ENCODE data around the gene DCDC1. TPM values are rescaled to one million over a fixed set of nuclear protein-coding genes. Genes with fewer than 3 reads are reported as not detected.

The DCDC1 gene
- total RNA-seq, 4 donors from 2014 or later = 0.17 TPM; not detected in 3

- no peaks in the 10 kb centered on the region for H3K4me1 ChIP-seq
- 50% methylated on average over 2 of the region's 2 CpGs for WGBS
- H3K27ac ChIP-seq (replicated peaks in 1 of 4) = no peak overlapping the region
- no peaks in the 10 kb centered on the region for H3K27me3 ChIP-seq
- H3K9me3 ChIP-seq = peaks cover 0 to 13% (median 0%) of the 10 kb centered on the region in 4 donors
- no peak for DNase-seq (ENCODE audit: extremely low spot score)
- H3K36me3 ChIP-seq = no peaks in the 10 kb centered on the region
- intact Hi-C loops (cut with DNase I) = no loop called here
- no peak overlapping the region for H3K4me3 ChIP-seq
- TF ChIP-seq CTCF (IDR thresholded peaks at IDR 0.05) (no peak), POLR2AphosphoS5 (IDR thresholded peaks at IDR 0.05) (no peak), EP300 (IDR thresholded peaks at IDR 0.05) (no peak), POLR2A (IDR thresholded peaks at IDR 0.05; ENCODE audit: low read depth) (no peak)
These were observed 31.7 kb downstream of the DCDC1 start for GRCh38 chr11:31337806-31338205.

- Histone ChIP-seq H3K36me3 (no peaks in the 10 kb centered on the region), H3K4me1 (no peaks in the 10 kb centered on the region), H3K27ac (replicated peaks in 1 of 4) (no peak overlapping the region), H3K4me3 (no peak overlapping the region), H3K9me3 (peaks cover 0 to 4% (median 0%) of the 10 kb centered on the region in 4 donors), H3K27me3 (no peaks in the 10 kb centered on the region)
- TF ChIP-seq CTCF (IDR thresholded peaks at IDR 0.05) (no peak), POLR2A (IDR thresholded peaks at IDR 0.05; ENCODE audit: low read depth) (no peak), POLR2AphosphoS5 (IDR thresholded peaks at IDR 0.05) (no peak), EP300 (IDR thresholded peaks at IDR 0.05) (no peak)
- intact Hi-C loops (cut with DNase I) = no loop called here
- no peak for DNase-seq (ENCODE audit: extremely low spot score)
- 90% methylated on average over 6 of the region's 6 CpGs for WGBS
These were observed 40.8 kb downstream of the DCDC1 start for GRCh38 chr11:31328697-31329096.

GRCh38 chr11:31327417-31327816 lies 42.1 kb downstream of the DCDC1 start:
- 91% methylated on average over 3 of the region's 3 CpGs for WGBS
- Histone ChIP-seq H3K4me3 (no peak overlapping the region), H3K27ac (replicated peaks in 1 of 4) (no peak overlapping the region), H3K36me3 (no peaks in the 10 kb centered on the region), H3K27me3 (no peaks in the 10 kb centered on the region), H3K4me1 (no peaks in the 10 kb centered on the region), H3K9me3 (no peaks in the 10 kb centered on the region)
- no peak for DNase-seq (ENCODE audit: extremely low spot score)
- intact Hi-C loops (cut with DNase I) = no loop called here
- TF ChIP-seq CTCF (IDR thresholded peaks at IDR 0.05) (no peak), EP300 (IDR thresholded peaks at IDR 0.05) (no peak), POLR2A (IDR thresholded peaks at IDR 0.05; ENCODE audit: low read depth) (no peak), POLR2AphosphoS5 (IDR thresholded peaks at IDR 0.05) (no peak)

GRCh38 chr11:31326470-31327148 lies 42.9 kb downstream of the DCDC1 start:
- H3K4me1 ChIP-seq = no peaks in the 10 kb centered on the region
- no peak for DNase-seq (ENCODE audit: extremely low spot score)
- intact Hi-C loops (cut with DNase I) = no loop called here
- 60% methylated on average over 2 of the region's 2 CpGs for WGBS
- no peaks in the 10 kb centered on the region for H3K9me3 ChIP-seq
- no peak overlapping the region for H3K27ac ChIP-seq (replicated peaks in 1 of 4)
- H3K36me3 ChIP-seq = no peaks in the 10 kb centered on the region
- H3K4me3 ChIP-seq = no peak overlapping the region
- TF ChIP-seq POLR2A (IDR thresholded peaks at IDR 0.05; ENCODE audit: low read depth) (no peak), EP300 (IDR thresholded peaks at IDR 0.05) (no peak)
- no peaks in the 10 kb centered on the region for H3K27me3 ChIP-seq

GRCh38 chr11:31325160-31325559 lies 44.4 kb downstream of the DCDC1 start:
- no peak for DNase-seq (ENCODE audit: extremely low spot score)
- no peaks in the 10 kb centered on the region for H3K27me3 ChIP-seq
- no peak overlapping the region for H3K4me3 ChIP-seq
- H3K36me3 ChIP-seq = no peaks in the 10 kb centered on the region
- no peak overlapping the region for H3K27ac ChIP-seq (replicated peaks in 1 of 4)
- H3K9me3 ChIP-seq = no peaks in the 10 kb centered on the region
- TF ChIP-seq CTCF (IDR thresholded peaks at IDR 0.05) = no peak
- no peak for TF ChIP-seq POLR2AphosphoS5 (IDR thresholded peaks at IDR 0.05)
- no peak for TF ChIP-seq POLR2A (IDR thresholded peaks at IDR 0.05; ENCODE audit: low read depth)
- no peak for TF ChIP-seq EP300 (IDR thresholded peaks at IDR 0.05)
- intact Hi-C loops (cut with DNase I) = no loop called here
- no peaks in the 10 kb centered on the region for H3K4me1 ChIP-seq

All from esophagus muscularis mucosa (tissue), 4 donors.